Activated CD4-positive, alpha-beta T cell treated with anti-CD3 and anti-CD28 coated beads, Interleukin-2, amount 10 ng/mL, durations not matched to agents 24 days and 14 days (primary cell): ENCODE data around the gene OR2T3. TPM values are rescaled to one million over a fixed set of nuclear protein-coding genes. Genes with fewer than 3 reads are reported as not detected.
"Not testable (repeated sequence)": the region's sequence is repeated elsewhere in the genome, so short reads cannot be mapped to it uniquely, and the experiment has no call there.

ENCODE experiments used
- DNase-seq: peaks from one replicate; pipeline ENCODE4 v3.0.0; 2022
- H3K27ac Mint-ChIP-seq: one replicate; pipeline ENCODE4 v1.8.0; 2022; ENCODE audit warnings: mild to moderate bottlenecking, mixed read lengths
- H3K27me3 Mint-ChIP-seq: one replicate; pipeline ENCODE4 v1.8.0; 2022; ENCODE audit warnings: mixed read lengths
- H3K36me3 Mint-ChIP-seq: one replicate; pipeline ENCODE4 v1.8.0; 2022; ENCODE audit warnings: low read depth, mild to moderate bottlenecking, mixed read lengths
- H3K4me1 Mint-ChIP-seq: one replicate; pipeline ENCODE4 v1.8.0; 2021; ENCODE audit warnings: mixed read lengths
- H3K4me3 Mint-ChIP-seq: one replicate; pipeline ENCODE4 v1.8.0; 2022; ENCODE audit warnings: mild to moderate bottlenecking, moderate library complexity, mixed read lengths
- H3K9me3 Mint-ChIP-seq: one replicate; pipeline ENCODE4 v1.8.0; 2021; ENCODE audit warnings: mixed read lengths
- intact Hi-C: fragments of 100-400 bp; cut with micrococcal nuclease; formaldehyde crosslinking; loops from one replicate; pipeline ENCODE4 v1.15.1; 2023
- total RNA-seq: library from RNA; stranded (reverse); gene quantifications from 2 replicates; pipeline ENCODE4 v1.2.3, GENCODE V29; 2022

The OR2T3 gene
- total RNA-seq, 1 donor from 2014 or later, result not detected

- intact Hi-C loops, H3K36me3 Mint-ChIP-seq, H3K9me3 Mint-ChIP-seq, H3K27ac Mint-ChIP-seq, DNase-seq, H3K4me1 Mint-ChIP-seq, H3K27me3 Mint-ChIP-seq, H3K4me3 Mint-ChIP-seq: not testable (repeated sequence)
Measured at GRCh38 chr1:248500305-248501035, 27.3 kb downstream of the OR2T3 start.

DNA sequence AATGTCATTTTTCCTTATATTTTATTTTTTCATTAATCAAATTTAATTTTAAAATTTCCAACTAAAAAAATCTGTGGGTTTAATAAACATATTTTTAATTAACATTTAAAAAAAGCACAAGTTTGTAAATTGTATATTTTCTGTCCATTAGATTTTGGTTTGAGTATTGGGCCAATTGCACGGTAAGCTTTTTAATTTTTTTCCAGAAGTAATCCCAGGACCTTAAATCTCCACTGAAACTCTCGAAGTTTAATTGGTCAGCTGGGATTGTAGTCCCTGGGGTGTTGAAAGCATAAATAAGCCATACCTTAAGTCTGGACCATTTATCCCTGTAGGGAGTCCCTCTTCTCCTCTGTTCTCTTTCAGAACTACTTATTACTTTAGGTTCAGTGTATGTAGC, 34.6 kb downstream of the OR2T3 start, which contains the start of gene OR2G6:
Gene OR2G6, plus strand, starts transcription at position 301 of the 400 bp plus-strand sequence. CDS start 13,574 bp downstream, outside the sequence.
- H3K36me3 Mint-ChIP-seq, H3K4me3 Mint-ChIP-seq, H3K9me3 Mint-ChIP-seq, H3K27ac Mint-ChIP-seq, DNase-seq, H3K27me3 Mint-ChIP-seq, H3K4me1 Mint-ChIP-seq, intact Hi-C loops: not testable (repeated sequence)

GRCh38 chr1:248510217-248510616, 37.1 kb downstream of the OR2T3 start:
- H3K4me1 Mint-ChIP-seq, H3K27ac Mint-ChIP-seq, H3K27me3 Mint-ChIP-seq, H3K9me3 Mint-ChIP-seq, intact Hi-C loops, H3K4me3 Mint-ChIP-seq, DNase-seq, H3K36me3 Mint-ChIP-seq: not testable (repeated sequence)

GRCh38 chr1:248521856-248522255, 48.7 kb downstream of the OR2T3 start:
- H3K9me3 Mint-ChIP-seq, result peaks cover 4% of the 10 kb centered on the region
- intact Hi-C loops, result no loop called here
- no peak overlapping the region for H3K4me3 Mint-ChIP-seq
- peaks cover 2% of the 10 kb centered on the region for H3K27me3 Mint-ChIP-seq
- H3K36me3 Mint-ChIP-seq, result no peaks in the 10 kb centered on the region
- no peak for DNase-seq
- no peak overlapping the region for H3K27ac Mint-ChIP-seq
- no peaks in the 10 kb centered on the region for H3K4me1 Mint-ChIP-seq

Other genes with a start within 250 kb of the OR2T3 start
- gene OR2M4, start 241.9 kb upstream of the OR2T3 start, total RNA-seq, result not detected in 2 replicates
- gene OR2T33, start 195.4 kb upstream of the OR2T3 start, total RNA-seq, result not detected in 2 replicates
- not detected in 2 replicates for gene OR2T12, start 169.9 kb upstream of the OR2T3 start, total RNA-seq
- not detected in 2 replicates for gene OR2M7, start 148.8 kb upstream of the OR2T3 start, total RNA-seq
- gene OR14C36, start 124.6 kb upstream of the OR2T3 start, total RNA-seq, result not detected in 2 replicates
- gene OR2T4, start 111.7 kb upstream of the OR2T3 start, total RNA-seq, result not detected in 2 replicates
- gene OR2T6, start 97.6 kb upstream of the OR2T3 start, total RNA-seq, result not detected in 2 replicates
- not detected in 2 replicates for gene OR2T1, start 70.3 kb upstream of the OR2T3 start, total RNA-seq
- not detected in 2 replicates for gene OR2T2, start 27.7 kb upstream of the OR2T3 start, total RNA-seq
- not detected in 2 replicates for gene OR2T5, start 15.2 kb downstream of the OR2T3 start, total RNA-seq
- gene OR2G6, start 34.7 kb downstream of the OR2T3 start, total RNA-seq, result not detected in 2 replicates
- gene OR2T29, start 89.4 kb downstream of the OR2T3 start, total RNA-seq, result not detected in 2 replicates
- gene OR2T34, start 101.4 kb downstream of the OR2T3 start, total RNA-seq, result not detected in 2 replicates
- not detected in 2 replicates for gene OR2T10, start 124.3 kb downstream of the OR2T3 start, total RNA-seq
- not detected in 2 replicates for gene OR2T11, start 161.7 kb downstream of the OR2T3 start, total RNA-seq
- gene OR2T35, start 171.9 kb downstream of the OR2T3 start, total RNA-seq, result not detected in 2 replicates
- gene OR2T27, start 182.2 kb downstream of the OR2T3 start, total RNA-seq, result not detected in 2 replicates
- gene OR14I1, start 229.4 kb downstream of the OR2T3 start, total RNA-seq, result not detected in 2 replicates